CD14-positive monocyte (primary cell): ENCODE results near the gene SNX5. TPM values are rescaled to one million over a fixed set of nuclear protein-coding genes. Genes with fewer than 3 reads are reported as not detected.

Experiments
- DNase-seq, 3 donors: peaks; one replicate each; pipeline ENCODE4 v3.0.0-alpha.2; 2011 to 2022
- H2AFZ ChIP-seq: 2 replicates; pipeline ENCODE4 v1.6.0; 2012; ENCODE audit warnings: mild to moderate bottlenecking, low read depth, low read length, inconsistent platforms; ENCODE audit not compliant: insufficient read depth, poor library complexity, severe bottlenecking
- H3K27ac ChIP-seq, 2 donors: 1 replicate in 1 of 2; 2 replicates in 1 of 2; pipeline ENCODE4 v1.5.1; 2012 to 2013; ENCODE audit warnings: low read length in 2 of 2, control low read depth in 1 of 2, inconsistent platforms in 1 of 2, low read depth in 1 of 2, mild to moderate bottlenecking in 1 of 2
- H3K27me3 ChIP-seq, 2 donors: one replicate each; pipeline versions ENCODE4 v1.6.0 to v1.6.1; 2011 to 2013; ENCODE audit warnings: low read length in 2 of 2; ENCODE audit not compliant: control insufficient read depth in 2 of 2, insufficient read depth in 2 of 2
- H3K36me3 ChIP-seq, 2 donors: replicated peaks in 1 of 2; 1 replicate in 1 of 2; 2 replicates in 1 of 2; pipeline versions ENCODE4 v1.5.1 to v1.6.1; 2012 to 2013; ENCODE audit warnings: low read length in 2 of 2, control low read depth in 1 of 2, inconsistent platforms in 1 of 2, mild to moderate bottlenecking in 1 of 2; ENCODE audit not compliant: insufficient read depth in 2 of 2, control insufficient read depth in 1 of 2
- H3K4me1 ChIP-seq, 2 donors: 1 replicate in 1 of 2; 2 replicates in 1 of 2; pipeline versions ENCODE4 v1.5.1 to v1.6.1; 2012 to 2013; ENCODE audit warnings: low read length in 2 of 2, control low read depth in 1 of 2, inconsistent platforms in 1 of 2, mild to moderate bottlenecking in 1 of 2, moderate library complexity in 1 of 2; ENCODE audit not compliant: insufficient read depth in 2 of 2, control insufficient read depth in 1 of 2
- H3K4me2 ChIP-seq: replicated peaks from 2 replicates; pipeline ENCODE3; 2012; ENCODE audit warnings: low read length, moderate library complexity, mild to moderate bottlenecking; ENCODE audit not compliant: poor library complexity, severe bottlenecking; ENCODE audit errors: extremely low read depth
- H3K4me3 ChIP-seq, 3 experiments: fragments of 200-600 bp in 1 of 3; sonication (generic) in 1 of 3; replicated peaks in 1 of 3; 1 replicate in 2 of 3; 2 replicates in 1 of 3; pipeline ENCODE4 v1.5.1; 2011 to 2013; ENCODE audit warnings: low read length in 3 of 3, mild to moderate bottlenecking in 3 of 3, control low read depth in 2 of 3, low read depth in 2 of 3, inconsistent platforms in 1 of 3, moderate library complexity in 1 of 3
- H3K79me2 ChIP-seq: 2 replicates; pipeline ENCODE4 v1.6.0; 2012; ENCODE audit warnings: mild to moderate bottlenecking, control low read depth, inconsistent platforms, low read length, moderate library complexity; ENCODE audit not compliant: insufficient read depth
- H3K9ac ChIP-seq: 2 replicates; pipeline ENCODE4 v1.6.0; 2017; ENCODE audit warnings: low read length, mild to moderate bottlenecking; ENCODE audit not compliant: insufficient read depth, poor library complexity, severe bottlenecking
- H3K9me3 ChIP-seq, 2 donors: replicated peaks in 1 of 2; 1 replicate in 1 of 2; 2 replicates in 1 of 2; pipeline versions ENCODE4 v1.5.1 to v1.6.1; 2012 to 2013; ENCODE audit warnings: low read length in 2 of 2, control low read depth in 1 of 2; ENCODE audit not compliant: control insufficient read depth in 1 of 2, insufficient read depth in 1 of 2
- H4K20me1 ChIP-seq: 2 replicates; pipeline ENCODE4 v1.6.0; 2012; ENCODE audit warnings: mild to moderate bottlenecking, low read length, control low read depth, moderate library complexity; ENCODE audit not compliant: insufficient read depth
- H3K27ac Mint-ChIP-seq, 7 donors: one replicate each; pipeline ENCODE4 v1.8.0; 2020; ENCODE audit warnings: mild to moderate bottlenecking in 7 of 7, mixed read lengths in 7 of 7, moderate library complexity in 6 of 7, inconsistent platforms in 2 of 7
- H3K27me3 Mint-ChIP-seq, 3 donors: one replicate each; pipeline ENCODE4 v1.8.0; 2021 to 2022; ENCODE audit warnings: low read depth in 3 of 3, mild to moderate bottlenecking in 3 of 3, mixed read lengths in 3 of 3, moderate library complexity in 3 of 3, inconsistent platforms in 1 of 3
- H3K36me3 Mint-ChIP-seq, 2 donors: one replicate each; pipeline ENCODE4 v1.8.0; 2020; ENCODE audit warnings: mixed read lengths in 2 of 2, inconsistent platforms in 1 of 2, mild to moderate bottlenecking in 1 of 2
- H3K4me1 Mint-ChIP-seq: one replicate; pipeline ENCODE4 v1.8.0; 2020; ENCODE audit warnings: mild to moderate bottlenecking, mixed read lengths
- H3K4me3 Mint-ChIP-seq, 2 donors: one replicate each; pipeline ENCODE4 v1.8.0; 2020; ENCODE audit warnings: mild to moderate bottlenecking in 2 of 2, mixed read lengths in 2 of 2, moderate library complexity in 1 of 2
- H3K9me3 Mint-ChIP-seq, 7 donors: one replicate each; pipeline ENCODE4 v1.8.0; 2020 to 2022; ENCODE audit warnings: mixed read lengths in 7 of 7, mild to moderate bottlenecking in 6 of 7, moderate library complexity in 6 of 7, inconsistent platforms in 2 of 7
- WGBS: methylation state at CpG from one replicate; pipeline ENCODE4 v1.1.5; 2013; ENCODE audit warnings: missing lambda C conversion rate; ENCODE audit not compliant: insufficient coverage; 5-methylcytosine and 5-hydroxymethylcytosine counted together
- intact Hi-C, 2 donors: fragments of 100-400 bp; cut with micrococcal nuclease; formaldehyde crosslinking; loops; one replicate each; pipeline versions ENCODE4 v1.15.0 to v1.15.1; 2023
- polyA plus RNA-seq, 3 donors: library from polyadenylated mRNA; depleted of rRNA in 1 of 3; unstranded in 2 of 3; stranded (reverse) in 1 of 3; fragments of 300-500 nt in 2 of 3; fragments of >200 nt in 1 of 3; fragmentation: Illumina TruSeq in 2 of 3; gene quantifications; 1 replicate in 2 of 3; 2 replicates in 1 of 3; pipeline ENCODE4 v1.2.3, GENCODE V29; 2012 to 2021
- TF ChIP-seq, protein P1 (sequence below): fragments of 200-600 bp; IDR thresholded peaks from one replicate; pipeline ENCODE4 v1.8.0; 2022; ENCODE audit warnings: antibody characterized with exemption, mild to moderate bottlenecking

Gene SNX5
- polyA plus RNA-seq, 3 donors = 55.6 to 83.8 (median 66.1) TPM

DNA sequence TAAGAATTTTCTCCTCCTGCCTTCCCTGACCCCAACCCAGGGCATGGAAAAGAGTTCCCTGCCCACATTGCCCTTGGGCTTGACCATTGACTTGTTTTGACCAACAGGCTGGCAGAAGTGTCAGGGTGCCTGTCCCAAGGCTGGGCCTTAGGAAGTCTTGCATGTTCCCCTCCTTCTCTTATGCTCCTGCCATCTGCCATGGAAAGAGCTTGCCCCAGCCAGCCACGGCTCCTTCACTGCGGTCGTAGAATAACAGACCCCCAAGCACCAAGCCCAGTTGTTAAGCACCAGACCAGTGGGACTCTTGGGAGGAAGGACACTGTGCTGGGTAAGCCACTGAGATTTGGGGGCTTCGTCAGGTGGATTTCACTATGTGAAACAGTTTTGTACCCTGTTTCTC, 53.6 kb downstream of the SNX5 start:
- H3K36me3 ChIP-seq = no peaks in the 10 kb centered on the region
- no peaks in the 10 kb centered on the region for H4K20me1 ChIP-seq
- WGBS = no CpG with 5 or more reads among the region's 4 CpGs
- no peak overlapping the region for H3K4me2 ChIP-seq
- intact Hi-C loops = no loop called here
- TF ChIP-seq, protein P1, sequence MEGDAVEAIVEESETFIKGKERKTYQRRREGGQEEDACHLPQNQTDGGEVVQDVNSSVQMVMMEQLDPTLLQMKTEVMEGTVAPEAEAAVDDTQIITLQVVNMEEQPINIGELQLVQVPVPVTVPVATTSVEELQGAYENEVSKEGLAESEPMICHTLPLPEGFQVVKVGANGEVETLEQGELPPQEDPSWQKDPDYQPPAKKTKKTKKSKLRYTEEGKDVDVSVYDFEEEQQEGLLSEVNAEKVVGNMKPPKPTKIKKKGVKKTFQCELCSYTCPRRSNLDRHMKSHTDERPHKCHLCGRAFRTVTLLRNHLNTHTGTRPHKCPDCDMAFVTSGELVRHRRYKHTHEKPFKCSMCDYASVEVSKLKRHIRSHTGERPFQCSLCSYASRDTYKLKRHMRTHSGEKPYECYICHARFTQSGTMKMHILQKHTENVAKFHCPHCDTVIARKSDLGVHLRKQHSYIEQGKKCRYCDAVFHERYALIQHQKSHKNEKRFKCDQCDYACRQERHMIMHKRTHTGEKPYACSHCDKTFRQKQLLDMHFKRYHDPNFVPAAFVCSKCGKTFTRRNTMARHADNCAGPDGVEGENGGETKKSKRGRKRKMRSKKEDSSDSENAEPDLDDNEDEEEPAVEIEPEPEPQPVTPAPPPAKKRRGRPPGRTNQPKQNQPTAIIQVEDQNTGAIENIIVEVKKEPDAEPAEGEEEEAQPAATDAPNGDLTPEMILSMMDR = no peak
- no peak overlapping the region for H3K27ac ChIP-seq
- H3K4me1 ChIP-seq = peaks cover 14 to 15% of the 10 kb centered on the region in 2 donors
- H3K79me2 ChIP-seq = no peaks in the 10 kb centered on the region
- no peaks in the 10 kb centered on the region for H3K27me3 ChIP-seq
- Mint-ChIP-seq H3K27me3 (peaks cover 0 to 3% (median 0%) of the 10 kb centered on the region in 3 donors), H3K36me3 (no peaks in the 10 kb centered on the region), H3K4me1 (peaks cover 33% of the 10 kb centered on the region), H3K9me3 (peaks cover 0 to 3% (median 0%) of the 10 kb centered on the region in 7 donors), H3K27ac (peak overlapping the region in 1 of 7 donors; percentile 22), H3K4me3 (no peak overlapping the region)
- no peak overlapping the region for H3K4me3 ChIP-seq
- H3K9me3 ChIP-seq = no peaks in the 10 kb centered on the region
- no peak overlapping the region for H2AFZ ChIP-seq
- no peak overlapping the region for H3K9ac ChIP-seq
- no peak for DNase-seq

DNA sequence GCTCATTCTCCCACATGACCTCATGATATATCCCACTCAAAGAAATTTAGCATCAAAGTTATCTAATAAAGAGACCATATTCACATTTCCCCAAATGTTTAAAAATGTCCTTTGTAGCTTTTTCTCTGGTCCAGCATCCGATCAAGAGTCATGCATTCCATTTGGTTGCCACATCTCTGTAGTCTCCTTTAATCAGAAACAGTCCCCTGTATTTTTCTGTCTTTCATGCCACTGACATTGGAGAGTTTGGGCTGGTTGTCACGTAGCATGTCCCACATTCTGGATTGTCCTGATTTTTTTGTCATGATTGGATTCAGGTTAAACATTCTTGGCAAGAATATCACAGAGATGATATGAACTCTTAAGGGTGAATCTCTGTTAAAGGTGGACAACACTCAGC, 55.7 kb downstream of the SNX5 start:
- Histone ChIP-seq H3K4me1 (peaks cover 14 to 15% of the 10 kb centered on the region in 2 donors), H3K79me2 (no peaks in the 10 kb centered on the region), H3K4me3 (no peak overlapping the region), H4K20me1 (no peaks in the 10 kb centered on the region), H3K27me3 (no peaks in the 10 kb centered on the region), H3K9me3 (no peaks in the 10 kb centered on the region), H3K9ac (no peak overlapping the region), H3K36me3 (no peaks in the 10 kb centered on the region), H2AFZ (no peak overlapping the region), H3K27ac (no peak overlapping the region), H3K4me2 (no peak overlapping the region)
- 100% methylated on average over 2 of the region's 2 CpGs for WGBS
- H3K27me3 Mint-ChIP-seq = peaks cover 0 to 1% (median 1%) of the 10 kb centered on the region in 3 donors
- no peak overlapping the region for H3K27ac Mint-ChIP-seq
- intact Hi-C loops = no loop called here
- H3K4me1 Mint-ChIP-seq = peaks cover 33% of the 10 kb centered on the region
- peaks cover 0 to 3% (median 0%) of the 10 kb centered on the region in 7 donors for H3K9me3 Mint-ChIP-seq
- no peak for DNase-seq
- TF ChIP-seq, protein P1 = no peak
- no peak overlapping the region for H3K4me3 Mint-ChIP-seq
- no peaks in the 10 kb centered on the region for H3K36me3 Mint-ChIP-seq
